Stimulated activated naive CD8-positive, alpha-beta T cell treated with anti-CD3 and anti-CD28 coated beads, Interleukin-15, Interleukin-2, amounts not matched to agents 100 ng/mL and 50 ng/mL, for 24 hours (primary cell): ENCODE measurements around the gene SCRN2.

Experiments
- H3K27ac Mint-ChIP-seq: one replicate; pipeline ENCODE4 v1.8.0; 2021; ENCODE audit warnings: mild to moderate bottlenecking, mixed read lengths
- H3K27me3 Mint-ChIP-seq: one replicate; pipeline ENCODE4 v1.8.0; 2021; ENCODE audit warnings: mixed read lengths
- H3K36me3 Mint-ChIP-seq: one replicate; pipeline ENCODE4 v1.8.0; 2021; ENCODE audit warnings: low read depth, mixed read lengths
- H3K4me1 Mint-ChIP-seq: one replicate; pipeline ENCODE4 v1.8.0; 2021; ENCODE audit warnings: low read depth, mixed read lengths
- H3K4me3 Mint-ChIP-seq: one replicate; pipeline ENCODE4 v1.8.0; 2021; ENCODE audit warnings: mild to moderate bottlenecking, mixed read lengths
- H3K9me3 Mint-ChIP-seq: one replicate; pipeline ENCODE4 v1.8.0; 2021; ENCODE audit warnings: mixed read lengths

Gene SCRN2

GRCh38 chr17:47840742-47841487 lies at the start of gene SCRN2:
TSS of gene SCRN2 (minus strand) at chr17:47841273. CDS start at chr17:47840843, 430 bp downstream.
- Mint-ChIP-seq H3K9me3 (no peaks in the 10 kb centered on the region), H3K27me3 (peaks cover 19% of the 10 kb centered on the region), H3K4me1 (peaks cover 28% of the 10 kb centered on the region), H3K4me3 (peak within 1 kb of the TSS; percentile 95), H3K36me3 (no peaks in the 10 kb centered on the region), H3K27ac (peak within 1 kb of the TSS; percentile 89)

- Mint-ChIP-seq H3K4me1 (peaks cover 24% of the 10 kb centered on the region), H3K27me3 (no peaks in the 10 kb centered on the region), H3K36me3 (no peaks in the 10 kb centered on the region), H3K27ac (no peak overlapping the region), H3K9me3 (no peaks in the 10 kb centered on the region), H3K4me3 (no peak overlapping the region)
Measured at GRCh38 chr17:47889734-47890529, 48.9 kb upstream of the SCRN2 start.

- Mint-ChIP-seq H3K9me3 (no peaks in the 10 kb centered on the region), H3K36me3 (no peaks in the 10 kb centered on the region), H3K4me1 (peaks cover 12% of the 10 kb centered on the region), H3K27ac (no peak overlapping the region), H3K4me3 (no peak overlapping the region), H3K27me3 (no peaks in the 10 kb centered on the region)
Measured at GRCh38 chr17:47888293-47888692, 47.2 kb upstream of the SCRN2 start.

- Mint-ChIP-seq H3K36me3 (no peaks in the 10 kb centered on the region), H3K4me3 (no peak overlapping the region), H3K4me1 (peaks cover 8% of the 10 kb centered on the region), H3K27me3 (no peaks in the 10 kb centered on the region), H3K27ac (no peak overlapping the region), H3K9me3 (no peaks in the 10 kb centered on the region)
Measured at GRCh38 chr17:47884905-47885730, 44.0 kb upstream of the SCRN2 start.

GRCh38 chr17:47884427-47884740 lies 43.3 kb upstream of the SCRN2 start:
- no peaks in the 10 kb centered on the region for H3K9me3 Mint-ChIP-seq
- peaks cover 8% of the 10 kb centered on the region for H3K4me1 Mint-ChIP-seq
- no peak overlapping the region for H3K4me3 Mint-ChIP-seq
- H3K27ac Mint-ChIP-seq = no peak overlapping the region
- H3K36me3 Mint-ChIP-seq = no peaks in the 10 kb centered on the region
- no peaks in the 10 kb centered on the region for H3K27me3 Mint-ChIP-seq

GRCh38 chr17:47883589-47884426 lies 42.7 kb upstream of the SCRN2 start:
- H3K9me3 Mint-ChIP-seq = no peaks in the 10 kb centered on the region
- H3K27me3 Mint-ChIP-seq = peaks cover 4% of the 10 kb centered on the region
- H3K4me1 Mint-ChIP-seq = peaks cover 13% of the 10 kb centered on the region
- H3K4me3 Mint-ChIP-seq = no peak overlapping the region
- H3K27ac Mint-ChIP-seq = no peak overlapping the region
- H3K36me3 Mint-ChIP-seq = no peaks in the 10 kb centered on the region

- Mint-ChIP-seq H3K4me3 (no peak overlapping the region), H3K36me3 (no peaks in the 10 kb centered on the region), H3K27me3 (peaks cover 8% of the 10 kb centered on the region), H3K27ac (no peak overlapping the region), H3K9me3 (no peaks in the 10 kb centered on the region), H3K4me1 (peaks cover 14% of the 10 kb centered on the region)
Measured at GRCh38 chr17:47882695-47883588, 41.9 kb upstream of the SCRN2 start.

GRCh38 chr17:47882247-47882646 lies 41.2 kb upstream of the SCRN2 start:
- no peak overlapping the region for H3K4me3 Mint-ChIP-seq
- H3K9me3 Mint-ChIP-seq = no peaks in the 10 kb centered on the region
- no peaks in the 10 kb centered on the region for H3K36me3 Mint-ChIP-seq
- peaks cover 14% of the 10 kb centered on the region for H3K4me1 Mint-ChIP-seq
- peaks cover 9% of the 10 kb centered on the region for H3K27me3 Mint-ChIP-seq
- H3K27ac Mint-ChIP-seq = no peak overlapping the region

GRCh38 chr17:47879776-47880454 lies 38.8 kb upstream of the SCRN2 start:
- no peaks in the 10 kb centered on the region for H3K9me3 Mint-ChIP-seq
- no peaks in the 10 kb centered on the region for H3K36me3 Mint-ChIP-seq
- no peak overlapping the region for H3K4me3 Mint-ChIP-seq
- peaks cover 9% of the 10 kb centered on the region for H3K4me1 Mint-ChIP-seq
- H3K27me3 Mint-ChIP-seq = peaks cover 18% of the 10 kb centered on the region
- no peak overlapping the region for H3K27ac Mint-ChIP-seq

- H3K36me3 Mint-ChIP-seq = no peaks in the 10 kb centered on the region
- no peak overlapping the region for H3K27ac Mint-ChIP-seq
- peaks cover 9% of the 10 kb centered on the region for H3K4me1 Mint-ChIP-seq
- peaks cover 25% of the 10 kb centered on the region for H3K27me3 Mint-ChIP-seq
- H3K4me3 Mint-ChIP-seq = no peak overlapping the region
- H3K9me3 Mint-ChIP-seq = no peaks in the 10 kb centered on the region
Measured at GRCh38 chr17:47879028-47879585, 38.0 kb upstream of the SCRN2 start.

- Mint-ChIP-seq H3K4me1 (peaks cover 8% of the 10 kb centered on the region), H3K27ac (no peak overlapping the region), H3K4me3 (no peak overlapping the region), H3K9me3 (no peaks in the 10 kb centered on the region), H3K27me3 (peaks cover 32% of the 10 kb centered on the region), H3K36me3 (no peaks in the 10 kb centered on the region)
Measured at GRCh38 chr17:47878203-47879027, 37.3 kb upstream of the SCRN2 start.

- peaks cover 37% of the 10 kb centered on the region for H3K27me3 Mint-ChIP-seq
Measured at GRCh38 chr17:47877368-47878034, 36.4 kb upstream of the SCRN2 start.

More at GRCh38 chr17:47877368-47878034, 36.4 kb upstream of the SCRN2 start:
- H3K27ac Mint-ChIP-seq = no peak overlapping the region
- no peaks in the 10 kb centered on the region for H3K36me3 Mint-ChIP-seq
- H3K9me3 Mint-ChIP-seq = no peaks in the 10 kb centered on the region
- no peak overlapping the region for H3K4me3 Mint-ChIP-seq
- peaks cover 6% of the 10 kb centered on the region for H3K4me1 Mint-ChIP-seq
